Fibroblast of the aortic adventitia (primary cell): ENCODE measurements around the gene FOXN3. TPM values are rescaled to one million over a fixed set of nuclear protein-coding genes. Genes with fewer than 3 reads are reported as not detected.
"Not testable (repeated sequence)": the region's sequence is repeated elsewhere in the genome, so short reads cannot be mapped to it uniquely, and the experiment has no call there.

Source experiments
- DNase-seq: peaks from one replicate; pipeline ENCODE4 v3.0.0-alpha.2; 2010; ENCODE audit warnings: low read depth
- H3K4me3 ChIP-seq: 2 replicates; pipeline ENCODE4 v1.5.1; 2011; ENCODE audit warnings: low read depth, mild to moderate bottlenecking, control low read depth, low read length, moderate library complexity
- CTCF ChIP-seq: IDR thresholded peaks from 2 replicates; pipeline ENCODE4 v1.5.1; 2011; ENCODE audit warnings: mild to moderate bottlenecking, low read length, control low read depth, inconsistent platforms; ENCODE audit not compliant: insufficient read depth
- total RNA-seq: library from RNA; depleted of rRNA; stranded (reverse); fragments of >200 nt; gene quantifications from 2 replicates; pipeline ENCODE4 v1.2.3, GENCODE V29; 2012; ENCODE audit warnings: low replicate concordance

FOXN3 gene
- total RNA-seq, 1 donor = 35.3 TPM

DNA sequence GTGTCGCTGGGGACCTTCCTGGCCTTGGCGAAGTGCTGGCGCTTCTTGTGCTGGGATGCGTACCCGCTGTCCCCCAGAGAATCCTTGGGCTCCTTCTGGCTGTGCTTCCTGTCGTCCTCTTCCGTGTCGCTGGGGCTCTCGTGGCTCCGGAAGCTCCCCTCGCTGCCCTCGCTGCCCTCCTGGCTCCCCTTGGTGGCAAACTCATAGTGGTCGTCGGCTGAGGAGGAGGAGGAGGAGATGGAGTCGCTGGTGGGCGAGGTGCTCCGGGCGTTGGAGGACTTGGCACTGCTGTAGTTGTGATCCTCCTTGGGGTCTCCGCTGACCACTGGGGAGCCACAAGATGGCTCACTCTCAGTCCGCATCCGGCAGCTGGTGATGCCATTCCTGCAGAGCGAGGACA is 254.4 kb downstream of the FOXN3 start:
- H3K4me3 ChIP-seq = no peak overlapping the region
- no peak for DNase-seq
- no peak for TF ChIP-seq CTCF

- H3K4me3 ChIP-seq = no peak overlapping the region
- TF ChIP-seq CTCF = no peak
- no peak for DNase-seq
Observed at GRCh38 chr14:89160437-89160836, 256.6 kb downstream of the FOXN3 start.

DNA sequence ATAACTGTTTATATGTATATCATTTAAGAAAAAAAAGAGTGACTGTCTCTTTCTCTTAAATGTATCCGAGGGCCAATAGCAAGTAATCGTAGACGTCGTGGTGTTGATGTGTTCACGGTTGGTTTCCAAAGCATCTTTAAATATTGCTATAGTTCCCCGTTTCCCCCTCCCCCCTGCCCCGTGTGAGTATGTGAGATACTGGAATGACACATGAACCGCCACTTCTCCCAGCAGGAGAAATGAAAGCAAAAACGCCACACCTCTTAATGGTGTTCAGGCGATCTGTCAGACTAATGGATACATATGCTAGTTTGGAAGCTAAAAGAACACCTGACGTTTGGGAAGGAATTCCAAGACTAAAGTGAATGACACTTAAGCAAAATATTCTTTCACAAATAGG is 258.3 kb downstream of the FOXN3 start:
- H3K4me3 ChIP-seq = no peak overlapping the region
- no peak for TF ChIP-seq CTCF
- DNase-seq = no peak

DNA sequence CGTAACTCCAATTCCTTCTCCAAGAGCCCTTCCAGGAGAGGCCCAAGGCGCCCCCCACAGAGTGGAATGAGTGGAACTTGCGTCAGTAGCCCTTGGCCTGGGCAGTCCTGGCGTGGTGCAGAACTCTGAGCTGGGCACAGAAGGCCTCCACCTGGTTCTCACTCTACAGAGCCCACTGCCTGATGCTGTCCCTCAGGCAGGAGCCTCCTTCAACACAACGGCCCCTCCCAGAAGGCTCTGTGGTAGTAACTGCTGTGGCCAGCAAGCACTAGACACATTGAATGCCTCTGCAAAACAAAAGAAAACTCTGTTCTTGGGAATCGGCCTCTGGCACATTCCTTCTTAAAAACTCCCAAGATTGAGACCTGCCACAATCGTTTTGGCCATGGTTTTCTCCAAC is 258.9 kb downstream of the FOXN3 start:
- DNase-seq, H3K4me3 ChIP-seq: not testable (repeated sequence)

DNA sequence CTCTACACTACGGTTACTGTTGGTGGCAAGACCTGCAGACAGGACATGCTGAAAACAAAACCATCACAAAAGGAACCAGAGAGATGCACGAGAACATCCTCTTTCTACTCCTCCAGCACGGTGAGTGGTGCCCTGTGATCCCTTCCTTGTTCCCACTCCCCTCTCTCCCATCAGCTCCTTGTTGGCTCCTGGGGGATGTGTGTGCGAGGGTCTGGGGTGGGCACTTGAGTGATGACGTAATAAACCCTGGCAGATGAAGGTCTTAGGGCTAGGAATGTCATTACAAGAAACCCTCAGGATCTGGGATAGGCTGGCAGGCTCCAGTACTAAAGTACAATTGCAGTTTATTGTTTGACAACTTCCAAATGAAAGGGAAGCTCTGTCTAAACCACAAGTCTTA is 261.5 kb downstream of the FOXN3 start:
- no peak overlapping the region for H3K4me3 ChIP-seq
- no peak for DNase-seq
- no peak for TF ChIP-seq CTCF

DNA sequence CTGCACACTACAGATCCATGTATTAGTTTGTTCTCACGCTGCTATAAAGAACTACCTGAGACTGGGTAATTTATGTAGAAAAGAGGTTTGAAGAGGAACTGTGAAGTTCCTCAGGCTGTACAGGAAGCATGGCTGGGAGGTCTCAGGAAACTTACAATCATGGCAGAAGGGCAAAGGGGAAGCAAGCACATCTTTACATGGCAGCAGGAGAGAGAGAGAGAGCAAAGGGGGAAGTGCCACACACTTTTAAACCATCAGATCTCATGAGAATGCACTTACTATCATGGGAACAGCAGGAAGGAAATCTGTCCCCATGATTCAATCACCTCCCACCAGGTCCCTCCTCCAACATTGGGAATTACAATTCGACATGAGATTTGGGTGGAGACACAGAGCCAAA is 265.3 kb downstream of the FOXN3 start:
- DNase-seq, H3K4me3 ChIP-seq: not testable (repeated sequence)

- peak; percentile 27 for DNase-seq
- TF ChIP-seq CTCF = no peak
- no peak overlapping the region for H3K4me3 ChIP-seq
Observed at GRCh38 chr14:89146274-89146673, 270.8 kb downstream of the FOXN3 start.

- H3K4me3 ChIP-seq = no peak overlapping the region
- no peak for TF ChIP-seq CTCF
- no peak for DNase-seq
Observed at GRCh38 chr14:89144642-89145041, 272.4 kb downstream of the FOXN3 start.
